ENCODE measurements around the gene LPO. TPM values are rescaled to one million over a fixed set of nuclear protein-coding genes. Genes with fewer than 3 reads are reported as not detected.

Gene LPO
- total RNA-seq, 1 experiment from 2014 or later = 0.20 TPM

DNA sequence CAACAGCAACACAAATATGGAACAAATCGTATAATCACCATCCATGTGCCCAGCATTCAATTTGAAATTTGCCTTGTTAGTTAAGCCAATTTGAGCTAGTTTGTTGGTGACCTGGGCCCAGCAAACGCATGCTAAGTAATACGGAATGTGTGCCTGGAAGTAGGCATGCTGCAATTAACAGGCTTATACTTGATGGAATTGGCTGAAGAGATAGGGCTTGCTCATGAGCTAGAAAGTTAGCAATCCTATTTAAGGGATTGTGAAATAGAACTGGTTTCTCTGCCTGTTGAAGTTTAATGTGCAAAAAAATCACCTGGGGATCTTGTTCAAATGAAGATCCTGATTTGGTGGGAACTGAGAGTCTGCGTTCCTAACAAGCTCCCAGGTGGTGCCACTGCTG lies 8.5 kb upstream of the LPO start:
- POLR2A ChIA-PET = no interaction called here
- TF ChIP-seq, protein P1, sequence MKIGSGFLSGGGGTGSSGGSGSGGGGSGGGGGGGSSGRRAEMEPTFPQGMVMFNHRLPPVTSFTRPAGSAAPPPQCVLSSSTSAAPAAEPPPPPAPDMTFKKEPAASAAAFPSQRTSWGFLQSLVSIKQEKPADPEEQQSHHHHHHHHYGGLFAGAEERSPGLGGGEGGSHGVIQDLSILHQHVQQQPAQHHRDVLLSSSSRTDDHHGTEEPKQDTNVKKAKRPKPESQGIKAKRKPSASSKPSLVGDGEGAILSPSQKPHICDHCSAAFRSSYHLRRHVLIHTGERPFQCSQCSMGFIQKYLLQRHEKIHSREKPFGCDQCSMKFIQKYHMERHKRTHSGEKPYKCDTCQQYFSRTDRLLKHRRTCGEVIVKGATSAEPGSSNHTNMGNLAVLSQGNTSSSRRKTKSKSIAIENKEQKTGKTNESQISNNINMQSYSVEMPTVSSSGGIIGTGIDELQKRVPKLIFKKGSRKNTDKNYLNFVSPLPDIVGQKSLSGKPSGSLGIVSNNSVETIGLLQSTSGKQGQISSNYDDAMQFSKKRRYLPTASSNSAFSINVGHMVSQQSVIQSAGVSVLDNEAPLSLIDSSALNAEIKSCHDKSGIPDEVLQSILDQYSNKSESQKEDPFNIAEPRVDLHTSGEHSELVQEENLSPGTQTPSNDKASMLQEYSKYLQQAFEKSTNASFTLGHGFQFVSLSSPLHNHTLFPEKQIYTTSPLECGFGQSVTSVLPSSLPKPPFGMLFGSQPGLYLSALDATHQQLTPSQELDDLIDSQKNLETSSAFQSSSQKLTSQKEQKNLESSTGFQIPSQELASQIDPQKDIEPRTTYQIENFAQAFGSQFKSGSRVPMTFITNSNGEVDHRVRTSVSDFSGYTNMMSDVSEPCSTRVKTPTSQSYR (CRISPR knock-in tag; IDR thresholded peaks at IDR 0.05) = no peak
- TF ChIP-seq KAT7 (CRISPR knock-in tag; IDR thresholded peaks at IDR 0.05; ENCODE audit: borderline replicate concordance) (no peak), PRDM15 (CRISPR knock-in tag; IDR thresholded peaks at IDR 0.05) (no peak), FOXP1 (CRISPR knock-in tag; IDR thresholded peaks at IDR 0.05; ENCODE audit: borderline replicate concordance) (no peak), ZNF532 (CRISPR knock-in tag; IDR thresholded peaks at IDR 0.05; ENCODE audit: borderline replicate concordance) (no peak), USF1 (CRISPR knock-in tag; IDR thresholded peaks at IDR 0.05) (no peak), SMAD3 (CRISPR knock-in tag; IDR thresholded peaks at IDR 0.05; ENCODE audit: borderline replicate concordance) (no peak), CREB1 (CRISPR knock-in tag; IDR thresholded peaks at IDR 0.05) (no peak), JAZF1 (CRISPR knock-in tag; IDR thresholded peaks at IDR 0.05) (no peak), MXD4 (CRISPR knock-in tag; IDR thresholded peaks at IDR 0.05; ENCODE audit: borderline replicate concordance) (no peak), ERG (CRISPR knock-in tag; IDR thresholded peaks at IDR 0.05) (no peak), SMAD4 (CRISPR knock-in tag; IDR thresholded peaks at IDR 0.05) (no peak), NR1H2 (CRISPR knock-in tag; IDR thresholded peaks at IDR 0.05) (no peak), SOX15 (CRISPR knock-in tag; IDR thresholded peaks at IDR 0.05) (no peak), CREM (CRISPR knock-in tag; IDR thresholded peaks at IDR 0.05) (no peak)
- TF ChIP-seq, protein P2, sequence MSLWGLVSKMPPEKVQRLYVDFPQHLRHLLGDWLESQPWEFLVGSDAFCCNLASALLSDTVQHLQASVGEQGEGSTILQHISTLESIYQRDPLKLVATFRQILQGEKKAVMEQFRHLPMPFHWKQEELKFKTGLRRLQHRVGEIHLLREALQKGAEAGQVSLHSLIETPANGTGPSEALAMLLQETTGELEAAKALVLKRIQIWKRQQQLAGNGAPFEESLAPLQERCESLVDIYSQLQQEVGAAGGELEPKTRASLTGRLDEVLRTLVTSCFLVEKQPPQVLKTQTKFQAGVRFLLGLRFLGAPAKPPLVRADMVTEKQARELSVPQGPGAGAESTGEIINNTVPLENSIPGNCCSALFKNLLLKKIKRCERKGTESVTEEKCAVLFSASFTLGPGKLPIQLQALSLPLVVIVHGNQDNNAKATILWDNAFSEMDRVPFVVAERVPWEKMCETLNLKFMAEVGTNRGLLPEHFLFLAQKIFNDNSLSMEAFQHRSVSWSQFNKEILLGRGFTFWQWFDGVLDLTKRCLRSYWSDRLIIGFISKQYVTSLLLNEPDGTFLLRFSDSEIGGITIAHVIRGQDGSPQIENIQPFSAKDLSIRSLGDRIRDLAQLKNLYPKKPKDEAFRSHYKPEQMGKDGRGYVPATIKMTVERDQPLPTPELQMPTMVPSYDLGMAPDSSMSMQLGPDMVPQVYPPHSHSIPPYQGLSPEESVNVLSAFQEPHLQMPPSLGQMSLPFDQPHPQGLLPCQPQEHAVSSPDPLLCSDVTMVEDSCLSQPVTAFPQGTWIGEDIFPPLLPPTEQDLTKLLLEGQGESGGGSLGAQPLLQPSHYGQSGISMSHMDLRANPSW (CRISPR knock-in tag; conservative IDR thresholded peaks at IDR 0.05; ENCODE audit: low read depth) = no peak
- TF ChIP-seq, protein P3, sequence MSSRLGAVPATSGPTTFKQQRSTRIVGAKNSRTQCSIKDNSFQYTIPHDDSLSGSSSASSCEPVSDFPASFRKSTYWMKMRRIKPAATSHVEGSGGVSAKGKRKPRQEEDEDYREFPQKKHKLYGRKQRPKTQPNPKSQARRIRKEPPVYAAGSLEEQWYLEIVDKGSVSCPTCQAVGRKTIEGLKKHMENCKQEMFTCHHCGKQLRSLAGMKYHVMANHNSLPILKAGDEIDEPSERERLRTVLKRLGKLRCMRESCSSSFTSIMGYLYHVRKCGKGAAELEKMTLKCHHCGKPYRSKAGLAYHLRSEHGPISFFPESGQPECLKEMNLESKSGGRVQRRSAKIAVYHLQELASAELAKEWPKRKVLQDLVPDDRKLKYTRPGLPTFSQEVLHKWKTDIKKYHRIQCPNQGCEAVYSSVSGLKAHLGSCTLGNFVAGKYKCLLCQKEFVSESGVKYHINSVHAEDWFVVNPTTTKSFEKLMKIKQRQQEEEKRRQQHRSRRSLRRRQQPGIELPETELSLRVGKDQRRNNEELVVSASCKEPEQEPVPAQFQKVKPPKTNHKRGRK (CRISPR knock-in tag; IDR thresholded peaks at IDR 0.05; ENCODE audit: borderline replicate concordance) = no peak
- TF ChIP-seq, protein P4, sequence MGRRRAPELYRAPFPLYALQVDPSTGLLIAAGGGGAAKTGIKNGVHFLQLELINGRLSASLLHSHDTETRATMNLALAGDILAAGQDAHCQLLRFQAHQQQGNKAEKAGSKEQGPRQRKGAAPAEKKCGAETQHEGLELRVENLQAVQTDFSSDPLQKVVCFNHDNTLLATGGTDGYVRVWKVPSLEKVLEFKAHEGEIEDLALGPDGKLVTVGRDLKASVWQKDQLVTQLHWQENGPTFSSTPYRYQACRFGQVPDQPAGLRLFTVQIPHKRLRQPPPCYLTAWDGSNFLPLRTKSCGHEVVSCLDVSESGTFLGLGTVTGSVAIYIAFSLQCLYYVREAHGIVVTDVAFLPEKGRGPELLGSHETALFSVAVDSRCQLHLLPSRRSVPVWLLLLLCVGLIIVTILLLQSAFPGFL (CRISPR knock-in tag; IDR thresholded peaks at IDR 0.05; ENCODE audit: borderline replicate concordance) = no peak
- peaks cover 11% of the 10 kb centered on the region for H3K4me1 Mint-ChIP-seq
- H3K4me3 Mint-ChIP-seq = no peak overlapping the region
- no peaks in the 10 kb centered on the region for H3K9me3 Mint-ChIP-seq
- no peak overlapping the region for H3K27ac Mint-ChIP-seq
- peaks cover 70% of the 10 kb centered on the region for H3K27me3 Mint-ChIP-seq (ENCODE audit: low read depth)
- DNase-seq (ENCODE audit: low spot score) = no peak
- no peaks in the 10 kb centered on the region for H3K36me3 Mint-ChIP-seq
- CTCF ChIA-PET = interaction anchor here (0.5 to 3.7 kb wide), 7 partner anchors 8 to 87 kb away, joined by 3 to 20 read pairs (median 7); partner anchors contain the start of genes LPO and MKS1
- no peak for ATAC-seq
